Panc1 (cell line): ENCODE data around the gene C1orf141. TPM values are rescaled to one million over a fixed set of nuclear protein-coding genes. Genes with fewer than 3 reads are reported as not detected.

ENCODE experiments used
- ATAC-seq: fragments of 200-7000 bp; cut with Tn5 transposase; 2 replicates; pipeline ENCODE4 v1.9.1; 2020; ENCODE audit warnings: mild to moderate bottlenecking, moderate library complexity
- BruUV-seq: library from RNA; stranded (reverse); fragments of 400-500 nt; replicated peaks from 2 replicates; lab custom pipeline; 2021; lab: Mats Ljungman, UMichigan
- CTCF ChIA-PET: fragments of 300-600 bp; sonication (Branson Sonifier 250); formaldehyde crosslinking; loops from one replicate; lab custom pipeline; 2022; ENCODE audit warnings: antibody characterized with exemption; lab: Charles Lee
- POLR2A ChIA-PET: fragments of 300-600 bp; sonication (Branson Sonifier 250); formaldehyde crosslinking; loops from one replicate; lab custom pipeline; 2022; ENCODE audit warnings: antibody characterized with exemption; lab: Charles Lee
- DNase-seq: peaks from one replicate; pipeline ENCODE4 v3.0.0-alpha.2; 2010; ENCODE audit warnings: low read depth, low spot score
- H3K27ac ChIP-seq: 2 replicates; pipeline ENCODE4 v1.5.1; 2011; ENCODE audit warnings: mild to moderate bottlenecking, low read length, inconsistent platforms
- H3K27me3 ChIP-seq: fragments of 200-500 bp; sonication (Bioruptor generic); 2 replicates; pipeline ENCODE4 v1.6.0; 2014; ENCODE audit warnings: low read length, inconsistent platforms; ENCODE audit not compliant: control insufficient read depth, insufficient read depth
- H3K36me3 ChIP-seq: fragments of 200-500 bp; sonication (Bioruptor generic); 2 replicates; pipeline ENCODE4 v1.5.1; 2014; ENCODE audit warnings: inconsistent platforms, mild to moderate bottlenecking, low read length, moderate library complexity; ENCODE audit not compliant: control insufficient read depth, insufficient read depth
- H3K4me1 ChIP-seq: 2 replicates; pipeline ENCODE4 v1.5.1; 2011; ENCODE audit warnings: inconsistent platforms, mild to moderate bottlenecking, low read length, moderate library complexity; ENCODE audit not compliant: control insufficient read depth, insufficient read depth
- H3K4me3 ChIP-seq, 2 experiments: 2 replicates each; pipeline ENCODE4 v1.5.1; 2011 to 2012; ENCODE audit warnings: low read depth in 2 of 2, low read length in 2 of 2, mild to moderate bottlenecking in 2 of 2, inconsistent platforms in 1 of 2, moderate library complexity in 1 of 2
- H3K9me3 ChIP-seq: fragments of 200-500 bp; sonication (Bioruptor generic); 2 replicates; pipeline ENCODE4 v1.5.1; 2014; ENCODE audit warnings: low read depth, mild to moderate bottlenecking, inconsistent platforms, low read length, moderate library complexity; ENCODE audit not compliant: control insufficient read depth, insufficient read depth
- CTCF ChIP-seq: fragments of 450-650 bp; IDR thresholded peaks from 2 replicates; pipeline ENCODE4 v1.5.1; 2017; ENCODE audit warnings: mild to moderate bottlenecking
- POLR2AphosphoS5 ChIP-seq: IDR thresholded peaks from 2 replicates; pipeline ENCODE4 v1.6.1; 2012; ENCODE audit warnings: mild to moderate bottlenecking, low read depth, low read length, moderate library complexity
- REST ChIP-seq, 2 experiments: IDR thresholded peaks; 2 replicates each; pipeline ENCODE4 v1.6.1; 2011 to 2012; ENCODE audit warnings: low read depth in 2 of 2, control low read depth in 1 of 2, low read length in 1 of 2, mild to moderate bottlenecking in 1 of 2, moderate library complexity in 1 of 2; ENCODE audit not compliant: insufficient read depth in 1 of 2
- SIN3A ChIP-seq: IDR thresholded peaks from 2 replicates; pipeline ENCODE4 v1.6.1; 2012; ENCODE audit warnings: low read depth, mild to moderate bottlenecking, low read length, moderate library complexity, borderline replicate concordance; ENCODE audit not compliant: insufficient read depth
- TCF7L2 ChIP-seq: IDR thresholded peaks from 2 replicates; pipeline ENCODE4 v1.6.1; 2011; ENCODE audit warnings: mild to moderate bottlenecking, low read depth, low read length, inconsistent platforms
- in situ Hi-C: cut with HindIII; loops from 2 replicates; pipeline ENCODE4 v1.10.0; 2016; ENCODE audit warnings: low sequenced_read_pairs, low pct_unique_long_range_greater_than_20kb
- intact Hi-C: fragments of 100-400 bp; cut with micrococcal nuclease; formaldehyde crosslinking; loops from one replicate; pipeline ENCODE4 v1.10.0; 2022; ENCODE audit not compliant: unreplicated experiment
- total RNA-seq: library from RNA; stranded (reverse); gene quantifications from one replicate; pipeline ENCODE4 v1.2.1, GENCODE V29; 2021; ENCODE audit not compliant: unreplicated experiment

Gene C1orf141
- total RNA-seq, 1 experiment from 2014 or later, result not detected

- no peaks in the 10 kb centered on the region for H3K9me3 ChIP-seq
- POLR2A ChIA-PET, result no interaction called here
- ATAC-seq, result no peak
- peaks cover 6% of the 10 kb centered on the region for H3K27me3 ChIP-seq
- no peak for TF ChIP-seq POLR2AphosphoS5
- no peak for TF ChIP-seq CTCF
- no peak for TF ChIP-seq TCF7L2
- TF ChIP-seq REST (IDR thresholded peaks at IDR 0.05; ENCODE audit: insufficient read depth in 1 of 2, low read depth in 2 of 2, low read length in 1 of 2), result no peak
- no peak for TF ChIP-seq SIN3A
- H3K4me3 ChIP-seq, result no peak overlapping the region
- CTCF ChIA-PET, result no interaction called here
- H3K27ac ChIP-seq, result no peak overlapping the region
- no peaks in the 10 kb centered on the region for H3K36me3 ChIP-seq
- in situ Hi-C loops, result no loop called here
- intact Hi-C loops, result no loop called here
- H3K4me1 ChIP-seq, result no peaks in the 10 kb centered on the region
- no TSS peak for BruUV-seq
- no peak for DNase-seq
These were observed 45.0 kb downstream of the C1orf141 start for GRCh38 chr1:67089685-67090208.

- ChIA-PET POLR2A (no interaction called here), CTCF (no interaction called here)
- Histone ChIP-seq H3K27ac (no peak overlapping the region), H3K4me1 (no peaks in the 10 kb centered on the region), H3K9me3 (no peaks in the 10 kb centered on the region), H3K4me3 (no peak overlapping the region), H3K36me3 (no peaks in the 10 kb centered on the region), H3K27me3 (peaks cover 6% of the 10 kb centered on the region)
- BruUV-seq, result no TSS peak
- intact Hi-C loops (no loop called here), in situ Hi-C loops (no loop called here)
- no peak for TF ChIP-seq SIN3A
- no peak for TF ChIP-seq CTCF
- TF ChIP-seq POLR2AphosphoS5, result no peak
- no peak for TF ChIP-seq REST (IDR thresholded peaks at IDR 0.05; ENCODE audit: insufficient read depth in 1 of 2, low read depth in 2 of 2, low read length in 1 of 2)
- TF ChIP-seq TCF7L2, result no peak
- DNase-seq, result no peak
- ATAC-seq, result no peak
These were observed 46.3 kb downstream of the C1orf141 start for GRCh38 chr1:67088440-67088839.
